T47D (cell line): ENCODE measurements around the gene FMO5.

Experiments used
- DNase-seq, 2 experiments: peaks; one replicate each; pipeline versions ENCODE4 v3.0.0 to v3.0.0-alpha.2; 2011 to 2012; ENCODE audit warnings: low read depth in 1 of 2, low spot score in 1 of 2
- JUND ChIP-seq: IDR thresholded peaks from 2 replicates; pipeline ENCODE4 v1.6.1; 2012; ENCODE audit warnings: low read depth
- in situ Hi-C: cut with HindIII; loops from 2 replicates; pipeline ENCODE4 v1.10.0; 2016; ENCODE audit warnings: low sequenced_read_pairs, low pct_unique_long_range_greater_than_20kb

Gene FMO5, protein sequence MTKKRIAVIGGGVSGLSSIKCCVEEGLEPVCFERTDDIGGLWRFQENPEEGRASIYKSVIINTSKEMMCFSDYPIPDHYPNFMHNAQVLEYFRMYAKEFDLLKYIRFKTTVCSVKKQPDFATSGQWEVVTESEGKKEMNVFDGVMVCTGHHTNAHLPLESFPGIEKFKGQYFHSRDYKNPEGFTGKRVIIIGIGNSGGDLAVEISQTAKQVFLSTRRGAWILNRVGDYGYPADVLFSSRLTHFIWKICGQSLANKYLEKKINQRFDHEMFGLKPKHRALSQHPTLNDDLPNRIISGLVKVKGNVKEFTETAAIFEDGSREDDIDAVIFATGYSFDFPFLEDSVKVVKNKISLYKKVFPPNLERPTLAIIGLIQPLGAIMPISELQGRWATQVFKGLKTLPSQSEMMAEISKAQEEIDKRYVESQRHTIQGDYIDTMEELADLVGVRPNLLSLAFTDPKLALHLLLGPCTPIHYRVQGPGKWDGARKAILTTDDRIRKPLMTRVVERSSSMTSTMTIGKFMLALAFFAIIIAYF

DNA sequence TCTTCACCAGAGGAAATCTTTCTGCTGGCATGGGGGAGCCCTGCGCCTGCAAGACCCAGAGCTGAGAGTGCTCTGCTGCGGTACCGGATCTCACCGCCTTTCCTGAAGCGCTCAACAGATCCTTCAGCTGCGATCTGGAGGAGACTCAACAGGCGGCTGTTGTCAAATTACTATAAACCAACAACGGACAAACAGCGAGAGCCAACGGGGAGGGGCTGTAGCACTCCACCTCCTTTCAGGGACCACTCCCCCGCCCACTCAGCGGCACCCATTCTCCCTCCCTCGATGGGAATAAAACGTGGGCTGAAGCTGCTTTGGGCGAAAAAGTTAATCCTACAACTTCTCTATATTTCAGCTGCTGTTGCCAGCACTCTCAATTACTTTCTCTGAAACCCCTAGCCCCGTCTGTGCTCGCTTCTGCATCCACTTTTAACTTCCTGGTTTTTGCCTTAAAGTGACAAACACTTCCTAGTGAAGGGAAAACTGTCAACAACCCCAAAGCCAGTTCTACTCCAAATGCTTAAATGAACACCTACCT is at the start of gene FMO5:
Gene FMO5 (minus strand): TSS at position 147 of the 538 bp plus-strand sequence. CDS start 310 bp downstream, outside the sequence.
- TF ChIP-seq JUND: no peak
- peak; percentile 74 to 85 for DNase-seq
- in situ Hi-C loops: no loop called here

DNA sequence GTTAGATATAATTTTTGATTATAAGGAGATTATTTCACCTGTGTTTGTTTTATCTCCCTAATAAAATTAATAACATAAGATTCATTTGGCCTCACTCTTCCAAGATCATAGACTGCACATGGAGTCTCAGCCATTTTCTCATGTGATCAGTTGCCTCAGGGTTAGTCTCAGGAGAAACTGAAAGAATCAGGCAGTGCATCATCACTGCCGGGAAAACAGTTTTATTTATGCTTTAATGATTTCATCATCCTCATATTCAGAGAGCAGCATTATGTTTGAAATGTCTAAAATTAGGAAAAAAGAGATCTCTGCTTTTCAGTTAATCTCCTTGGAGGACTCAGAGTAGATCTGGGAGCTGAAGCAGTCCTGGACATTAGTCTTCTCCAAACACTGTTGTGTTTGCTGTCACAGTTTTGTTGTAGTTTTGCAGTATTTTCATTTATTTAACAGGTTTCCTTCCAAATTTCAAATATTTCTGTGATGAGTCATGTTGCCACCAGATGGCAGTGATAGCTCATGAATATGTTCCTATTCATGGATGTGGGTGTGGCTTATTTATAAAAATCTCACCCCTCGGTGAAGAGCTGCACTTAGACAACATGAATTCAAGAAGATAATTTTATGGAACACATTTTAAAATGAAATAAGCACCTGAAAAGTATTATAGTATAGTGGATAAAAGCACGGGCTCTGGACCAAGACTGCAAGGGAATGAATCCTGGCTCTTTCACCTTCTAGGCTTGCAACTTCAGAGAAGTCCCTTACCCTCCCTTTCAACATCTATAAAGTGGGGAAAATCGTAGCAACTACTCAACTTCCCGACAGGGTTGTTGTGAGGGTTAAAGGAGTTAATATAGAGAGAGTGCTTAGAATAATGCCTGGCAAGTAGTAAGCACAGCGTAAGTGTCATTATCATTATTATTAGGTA is 48.5 kb upstream of the FMO5 start:
- in situ Hi-C loops: no loop called here

DNA sequence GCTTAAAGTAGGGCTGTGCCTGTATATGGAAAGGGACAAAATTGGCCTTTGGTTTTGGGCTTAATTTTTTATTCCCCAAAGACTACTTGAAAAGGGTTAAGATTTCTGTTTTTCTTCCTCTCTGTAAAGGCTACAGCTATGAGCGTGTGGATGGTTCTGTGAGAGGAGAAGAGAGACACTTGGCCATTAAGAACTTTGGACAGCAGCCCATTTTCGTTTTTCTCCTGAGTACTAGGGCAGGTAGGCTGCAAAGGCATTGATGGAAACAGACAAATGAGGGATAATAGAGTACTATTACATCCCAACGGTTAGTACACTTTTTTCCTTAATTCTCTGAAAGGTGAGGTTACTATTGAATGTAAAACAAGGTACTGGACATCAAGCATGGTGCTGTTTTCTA is 46.9 kb upstream of the FMO5 start:
- no peak for TF ChIP-seq JUND
- DNase-seq: no peak
- in situ Hi-C loops: no loop called here

More for the DNA sequence above, 48.5 kb upstream of the FMO5 start:
- peak; percentile 46 to 76 for DNase-seq
- no peak for TF ChIP-seq JUND

DNA sequence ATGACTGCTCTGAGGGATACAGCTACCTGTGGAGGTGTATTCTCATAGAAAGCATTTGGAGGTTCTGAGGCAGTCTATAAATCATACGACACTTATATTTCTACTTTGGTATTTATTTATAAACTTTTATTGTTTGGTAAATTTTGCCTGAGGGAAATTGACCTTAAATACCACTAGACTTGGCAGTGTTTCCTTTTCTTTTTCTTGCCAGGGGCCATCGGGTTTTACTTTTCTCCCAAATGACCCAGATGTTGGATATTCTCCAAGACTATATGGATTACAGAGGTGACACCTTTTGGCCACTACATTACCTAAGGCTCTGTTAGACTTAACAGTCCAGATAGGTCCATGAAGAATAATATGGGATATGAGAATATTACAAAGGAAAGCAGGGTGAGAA is 45.6 kb upstream of the FMO5 start:
- DNase-seq: peak in 1 of 2 experiments; percentile 44
- in situ Hi-C loops: no loop called here
- TF ChIP-seq JUND: no peak

DNA sequence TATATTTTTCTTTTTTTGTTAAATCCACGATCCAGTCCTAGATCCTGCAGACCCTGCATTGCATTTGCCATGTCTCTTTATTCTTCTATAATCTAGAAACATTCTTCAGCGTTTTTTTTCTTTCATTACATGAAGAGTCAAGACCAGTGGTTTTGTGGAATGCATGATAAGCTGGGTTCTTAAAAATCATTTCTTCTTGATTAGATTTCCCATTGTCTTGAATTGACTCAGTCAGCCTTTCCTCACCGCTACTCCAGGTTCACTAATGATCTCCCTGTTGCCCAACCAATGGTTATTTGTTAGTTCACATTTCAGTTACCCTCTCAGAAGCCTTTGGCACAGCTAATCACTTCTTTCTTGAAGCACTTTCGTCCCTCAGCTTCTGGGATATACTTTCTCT is 42.6 kb upstream of the FMO5 start:
- in situ Hi-C loops: no loop called here
- TF ChIP-seq JUND: no peak
- no peak for DNase-seq

DNA sequence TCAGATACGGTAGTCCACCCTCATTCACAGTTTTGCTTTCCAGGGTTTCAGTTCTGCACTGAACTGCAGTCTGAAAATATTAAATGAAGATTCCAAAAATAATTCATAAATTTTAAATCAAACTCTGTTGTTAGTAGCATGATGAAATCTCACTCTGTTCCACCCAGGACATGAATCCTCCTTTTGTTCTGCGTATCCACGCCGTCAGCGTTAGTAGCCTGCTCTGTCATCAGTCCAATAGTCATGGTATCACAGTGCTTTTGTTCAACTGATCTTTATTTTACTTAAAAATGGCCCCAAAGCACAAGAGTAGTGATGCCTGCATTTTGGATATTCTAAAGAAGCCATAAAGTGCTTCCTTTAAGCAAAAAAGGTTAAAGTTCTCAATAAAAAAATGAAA is 41.2 kb upstream of the FMO5 start:
- DNase-seq: no peak
- in situ Hi-C loops: no loop called here
- TF ChIP-seq JUND: no peak

DNA sequence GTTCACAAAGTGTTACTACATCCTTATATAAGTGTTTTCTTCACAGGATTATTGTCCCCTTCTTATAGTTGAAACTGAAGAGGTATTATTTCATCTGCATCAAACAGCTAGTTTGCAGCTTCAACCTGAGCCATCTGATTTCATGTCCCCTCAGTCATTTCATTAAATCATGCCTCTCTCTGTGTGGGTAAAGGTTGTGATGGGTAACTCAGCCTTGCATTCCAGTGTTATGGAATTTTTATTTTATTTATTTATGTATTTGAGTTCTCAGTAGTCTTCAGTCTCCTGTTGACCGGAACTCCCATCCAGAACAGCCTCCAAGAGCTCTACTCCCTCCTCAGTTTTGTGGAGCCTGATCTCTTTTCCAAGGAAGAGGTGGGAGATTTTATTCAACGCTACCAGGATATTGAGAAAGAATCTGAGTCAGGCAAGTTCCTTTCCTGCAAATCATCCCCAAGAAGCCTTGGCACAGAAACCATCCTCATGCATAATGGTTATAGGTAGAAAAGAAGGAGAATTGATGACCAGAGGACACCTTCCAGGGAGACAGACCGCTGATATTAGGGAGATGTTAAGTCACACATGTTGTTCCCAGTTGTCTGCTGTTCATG is 39.1 kb upstream of the FMO5 start:
- in situ Hi-C loops: no loop called here
- no peak for TF ChIP-seq JUND
- no peak for DNase-seq

DNA sequence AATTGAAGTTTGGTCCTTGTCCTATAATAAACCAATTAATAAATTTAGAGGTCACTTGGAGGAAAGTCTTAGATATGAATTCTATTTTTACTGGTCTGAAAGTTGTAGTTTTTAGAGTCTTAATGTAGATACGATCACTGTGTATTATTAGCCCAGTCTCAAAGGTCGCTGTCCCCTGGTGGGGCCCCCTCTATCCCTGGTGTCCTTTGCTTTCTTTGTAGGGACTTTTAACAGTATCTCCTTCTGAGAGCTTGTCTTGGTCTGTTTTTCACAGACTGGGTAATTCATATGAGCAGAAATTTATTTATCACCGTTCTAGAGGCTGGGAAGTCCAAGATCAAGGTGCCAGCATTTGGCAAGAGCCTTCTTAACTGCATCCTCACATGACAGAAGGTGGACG is 35.8 kb upstream of the FMO5 start:
- in situ Hi-C loops: no loop called here
- DNase-seq: no peak
- no peak for TF ChIP-seq JUND

DNA sequence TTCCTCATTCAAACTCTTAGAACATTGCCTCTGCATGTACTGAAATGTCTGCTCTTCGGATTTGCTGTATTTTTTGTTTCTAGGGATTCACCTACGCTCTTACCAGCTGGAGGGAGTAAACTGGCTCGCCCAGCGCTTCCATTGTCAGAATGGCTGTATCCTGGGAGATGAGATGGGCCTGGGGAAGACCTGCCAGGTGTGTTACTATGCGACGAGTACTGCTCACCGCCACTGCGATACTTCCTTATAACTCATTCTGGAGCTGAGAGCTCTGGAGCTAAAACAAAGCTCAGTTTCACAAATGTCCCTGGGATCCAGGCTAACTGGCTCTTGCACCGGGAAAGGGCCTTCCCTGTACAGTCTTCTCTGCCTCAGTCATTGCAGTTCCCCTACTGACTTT is 27.4 kb upstream of the FMO5 start:
- in situ Hi-C loops: no loop called here
- DNase-seq: no peak
- no peak for TF ChIP-seq JUND

DNA sequence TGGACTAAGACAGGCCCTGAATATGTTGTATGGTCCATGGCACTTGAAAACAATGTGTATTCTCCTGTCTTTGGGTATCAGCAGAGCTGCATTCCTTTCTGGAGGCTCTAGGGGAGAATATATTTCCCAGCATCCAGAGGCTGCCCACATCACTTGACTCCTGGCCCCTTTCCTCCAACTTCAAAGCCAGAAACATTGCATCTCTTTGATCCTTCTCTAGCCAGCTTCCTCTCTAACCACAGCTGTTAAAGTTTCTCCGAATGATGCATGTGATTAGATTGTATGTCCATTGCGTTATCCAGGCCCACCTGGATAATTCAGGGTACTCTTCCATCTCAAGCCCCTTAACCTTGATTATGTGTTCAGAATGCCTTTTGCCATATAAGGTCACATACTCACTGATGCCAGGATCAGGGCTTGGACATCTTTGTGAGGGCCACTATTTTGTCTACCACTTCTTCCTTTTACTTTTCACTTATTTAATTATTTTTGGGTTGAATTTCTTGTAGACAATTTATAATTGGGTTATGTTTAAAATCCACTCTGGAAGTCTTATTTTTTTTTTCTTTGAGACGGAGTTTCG is 22.6 kb upstream of the FMO5 start:
- no peak for TF ChIP-seq JUND
- no peak for DNase-seq
- in situ Hi-C loops: no loop called here

DNA sequence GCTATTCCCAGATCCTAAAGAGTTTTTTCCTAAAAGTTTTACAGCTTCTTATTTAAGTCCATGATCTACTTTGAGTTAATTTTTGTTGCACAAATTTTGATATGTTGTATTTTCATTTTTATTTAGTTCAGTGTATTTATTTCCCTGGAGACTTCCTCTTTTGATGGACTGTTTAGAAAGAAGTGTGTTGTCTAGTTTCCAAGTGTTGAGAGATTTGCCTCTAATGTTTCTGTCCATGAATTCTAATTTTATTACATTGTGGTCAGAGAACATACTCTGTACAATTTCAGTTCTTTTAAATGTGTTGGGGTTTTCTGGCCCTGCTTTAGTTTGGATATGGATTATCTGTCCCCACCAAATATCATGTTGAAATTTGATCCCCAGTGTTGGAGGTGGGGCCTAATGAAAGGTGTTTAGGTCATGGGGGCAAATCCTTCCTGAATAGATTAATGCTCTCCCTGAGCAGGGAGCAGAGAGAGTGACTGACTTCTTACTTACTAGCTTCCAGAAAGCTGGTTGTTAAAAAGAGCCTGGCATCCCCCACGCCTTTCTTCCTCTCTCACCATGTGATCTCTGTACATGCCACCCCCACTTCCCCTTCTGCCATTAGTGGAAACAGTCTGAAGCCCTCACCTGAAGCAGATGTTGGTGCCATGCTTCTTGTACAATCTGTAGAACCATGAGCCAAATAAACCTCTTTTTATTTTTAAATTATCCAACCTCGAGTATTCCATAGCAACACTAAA is 21.9 kb upstream of the FMO5 start:
- no peak for TF ChIP-seq JUND
- DNase-seq: no peak
- in situ Hi-C loops: no loop called here
